ENCODE results near the gene LRP6.

GRCh38 chr12:12126551-12126950, 140.3 kb downstream of the LRP6 start:
- TF ChIP-seq CTCF (IDR thresholded peaks at IDR 0.05) = no peak
- no peak for TF ChIP-seq POLR2A (IDR thresholded peaks at IDR 0.05)
